Stimulated activated CD4-positive, alpha-beta T cell treated with anti-CD3 and anti-CD28 coated beads, TNF-alpha, amount 100 ng/mL, for 4 hours (primary cell): ENCODE results near the gene RBM20.
A peak's percentile ranks its signal among the peaks of the same experiment; 100 is the strongest.
"Not testable (repeated sequence)": the region's sequence is repeated elsewhere in the genome, so short reads cannot be mapped to it uniquely, and the experiment has no call there.

ENCODE experiments used
- DNase-seq, 3 experiments: peaks; one replicate each; pipeline ENCODE4 v3.0.0-alpha.2; 2020; ENCODE audit warnings: low read depth in 3 of 3

Gene RBM20

DNA sequence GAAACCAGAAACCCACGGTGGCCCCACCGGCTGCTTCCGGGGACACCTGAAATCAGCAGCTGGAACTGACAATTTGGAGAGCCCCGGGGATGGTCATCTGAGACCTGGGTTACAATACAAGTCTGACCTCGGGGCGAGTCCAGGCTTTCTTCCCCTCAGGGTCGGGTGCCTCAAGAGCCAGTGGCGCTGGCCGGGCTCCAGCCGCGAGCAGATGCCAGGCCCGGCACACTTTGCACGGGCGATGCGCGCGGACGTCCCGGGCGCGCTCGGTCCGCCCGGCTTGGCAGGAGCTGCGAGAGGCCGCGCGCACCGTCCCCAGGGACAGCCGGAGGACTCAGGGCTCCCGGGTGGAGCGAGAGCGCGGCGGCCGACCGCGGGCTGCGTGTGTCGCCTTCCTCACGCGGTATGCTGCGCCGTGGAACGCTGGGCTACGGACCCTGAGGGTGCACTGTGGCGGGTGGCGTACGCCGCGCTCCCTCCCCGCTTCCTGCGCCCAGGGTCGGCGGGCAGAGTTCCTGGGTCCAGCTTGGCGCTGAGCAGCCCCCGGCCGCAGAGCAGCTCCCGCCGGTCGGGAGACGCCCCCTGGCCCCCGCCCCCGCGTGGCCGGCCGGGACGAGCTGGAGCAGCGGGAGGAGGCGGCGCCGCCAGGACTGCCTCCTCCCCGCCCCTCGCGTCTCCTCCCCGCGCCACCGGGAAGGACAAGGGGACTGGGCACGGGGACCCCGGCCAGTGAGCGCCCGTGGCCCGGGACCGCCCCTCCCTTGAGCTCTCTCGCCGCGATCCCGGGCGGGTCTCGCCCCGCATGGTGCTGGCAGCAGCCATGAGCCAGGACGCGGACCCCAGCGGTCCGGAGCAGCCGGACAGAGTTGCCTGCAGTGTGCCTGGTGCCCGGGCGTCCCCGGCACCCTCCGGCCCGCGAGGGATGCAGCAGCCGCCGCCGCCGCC lies at the start of gene RBM20:
Gene RBM20, plus strand, starts transcription at position 684 of the 945 bp plus-strand sequence. Its CDS starts 119 bp downstream, at position 803.
- peak in 1 of 3 experiments; percentile 21 for DNase-seq

- DNase-seq = no peak
These were observed 46.7 kb upstream of the RBM20 start for GRCh38 chr10:110597476-110597875.

- DNase-seq = no peak
These were observed 43.5 kb upstream of the RBM20 start for GRCh38 chr10:110600487-110601101.

- DNase-seq = no peak
These were observed 42.6 kb upstream of the RBM20 start for GRCh38 chr10:110601581-110601980.

- DNase-seq = no peak
These were observed 36.0 kb upstream of the RBM20 start for GRCh38 chr10:110608087-110608486.

DNA sequence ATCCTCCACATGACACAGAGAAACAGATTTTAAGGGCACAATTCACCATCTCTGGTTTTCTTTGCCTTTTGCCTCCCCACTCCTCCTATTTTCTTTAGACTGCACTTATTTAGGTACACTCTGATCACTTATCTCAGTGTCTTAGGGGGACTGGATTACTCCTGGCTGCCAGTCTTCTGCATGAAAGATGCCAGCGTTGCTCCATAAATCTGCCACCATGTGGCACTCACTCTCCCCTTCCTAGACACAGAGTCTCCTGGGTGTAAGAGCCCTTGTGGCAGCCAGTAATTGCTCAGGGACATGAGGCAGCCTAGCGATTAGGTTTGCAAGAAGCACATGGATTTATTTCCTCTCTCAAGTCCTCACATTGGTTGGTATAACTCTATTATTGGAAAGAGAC lies 34.5 kb upstream of the RBM20 start:
- DNase-seq = no peak

DNA sequence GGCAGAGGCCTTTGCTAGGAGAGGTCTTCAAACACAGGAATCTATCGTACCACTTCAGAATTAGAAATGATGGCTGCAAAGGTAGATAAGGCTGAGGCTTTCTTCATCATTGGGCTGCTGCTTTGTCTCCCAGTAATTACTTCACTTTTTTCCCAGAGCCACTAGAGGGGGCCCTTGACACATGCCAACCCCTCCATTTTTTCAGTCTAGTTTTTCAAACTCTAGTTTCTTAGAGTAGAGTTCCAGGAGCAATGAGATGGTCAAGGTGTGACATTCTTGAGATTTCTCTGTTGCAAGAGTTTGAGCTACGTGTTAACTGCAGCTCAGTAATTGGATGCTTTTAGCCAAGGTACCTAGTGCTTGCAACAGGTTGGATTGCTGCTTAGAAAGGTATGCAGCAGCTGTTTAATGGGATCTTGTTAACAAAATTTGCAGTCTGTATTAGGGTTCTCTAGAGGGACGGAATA lies 33.8 kb upstream of the RBM20 start:
- DNase-seq = peak in 1 of 3 experiments; percentile 28

DNA sequence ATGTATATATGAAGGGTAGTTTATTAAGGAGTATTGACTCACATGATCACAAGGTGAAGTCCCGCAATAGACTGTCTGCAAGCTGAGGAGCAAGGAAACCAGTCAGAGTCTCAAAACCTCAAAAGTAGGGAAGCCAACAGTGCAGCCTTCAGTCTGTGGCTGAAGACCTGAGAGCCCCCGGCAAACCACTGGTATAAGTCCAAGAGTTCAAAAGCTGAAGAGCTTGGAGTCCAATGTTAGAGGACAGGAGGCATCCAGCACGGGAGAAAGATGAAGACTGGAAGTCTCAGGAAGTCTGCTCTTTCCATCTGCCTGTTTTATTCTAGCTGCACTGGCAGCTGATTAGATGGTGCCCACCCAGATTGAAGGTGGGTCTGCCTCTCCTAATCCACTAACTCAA lies 33.4 kb upstream of the RBM20 start:
- DNase-seq = not testable (repeated sequence)

DNA sequence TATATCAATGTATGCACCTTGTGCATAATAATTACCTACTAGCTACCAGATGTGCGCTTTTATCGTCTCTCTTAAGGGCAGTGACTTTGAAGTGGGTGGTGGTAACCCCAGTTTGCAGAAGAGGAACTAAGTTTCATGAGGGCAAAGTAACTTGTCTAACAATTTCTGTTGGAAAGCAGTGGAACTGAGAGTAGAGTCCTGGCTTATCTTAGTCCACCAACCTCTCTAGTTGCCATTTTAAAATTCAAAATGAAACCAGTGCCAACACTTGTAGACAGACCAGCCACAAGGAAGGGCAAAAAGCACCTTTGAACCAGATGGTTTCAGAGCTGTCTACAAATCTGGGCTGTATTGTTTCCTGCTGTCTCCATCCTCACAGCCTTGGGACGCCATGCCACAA lies 32.0 kb upstream of the RBM20 start:
- no peak for DNase-seq

DNA sequence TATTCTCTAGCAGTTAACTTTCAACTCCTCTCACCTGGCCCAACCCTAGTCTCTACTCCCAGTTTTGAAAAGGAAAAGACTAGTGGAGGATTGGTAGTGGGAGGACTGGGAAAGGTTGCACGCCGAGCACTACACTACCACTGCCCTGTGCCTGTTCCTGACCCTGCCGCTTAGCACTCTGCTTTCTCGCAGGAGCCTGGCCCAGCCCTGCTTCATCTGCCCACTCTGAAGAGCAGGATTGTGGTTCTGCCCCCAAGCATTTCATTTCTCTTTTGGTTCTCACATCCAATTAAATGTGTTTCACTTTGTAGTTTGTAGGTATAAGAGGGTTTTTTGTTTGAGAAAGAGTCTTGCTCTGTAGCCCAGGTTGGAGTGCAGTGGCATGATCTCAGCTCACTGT lies 31.5 kb upstream of the RBM20 start:
- DNase-seq = no peak

DNA sequence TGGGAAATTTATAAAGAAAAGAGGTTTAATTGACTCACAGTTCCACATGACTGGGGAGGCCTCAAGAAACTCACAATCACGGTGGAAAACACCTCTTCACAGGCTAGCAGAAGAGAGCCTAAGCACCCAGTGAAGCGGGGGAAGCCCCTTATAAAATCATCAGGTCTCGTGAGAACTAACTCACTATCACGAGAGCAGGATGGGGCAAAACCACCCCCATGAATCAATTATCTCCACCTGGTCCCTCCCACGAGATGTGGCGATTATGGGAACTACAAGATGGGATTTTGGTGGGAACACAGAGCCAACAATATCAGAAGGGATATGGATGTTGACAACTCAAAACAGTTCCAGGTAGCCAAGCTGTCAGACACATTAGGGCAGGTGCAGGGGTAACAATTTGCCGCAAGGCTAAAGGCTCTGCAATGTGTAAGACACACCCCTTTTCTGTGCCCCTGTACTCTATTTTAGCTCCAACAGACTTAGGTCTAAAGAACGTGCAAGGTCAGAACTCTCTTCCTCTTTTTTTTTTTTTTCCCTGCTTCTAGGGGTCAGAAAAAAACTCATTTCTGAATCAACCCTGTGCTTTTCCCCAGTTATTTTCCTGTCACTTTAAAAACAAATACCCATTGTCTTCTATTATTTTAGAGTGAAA lies 30.7 kb upstream of the RBM20 start:
- no peak for DNase-seq

DNA sequence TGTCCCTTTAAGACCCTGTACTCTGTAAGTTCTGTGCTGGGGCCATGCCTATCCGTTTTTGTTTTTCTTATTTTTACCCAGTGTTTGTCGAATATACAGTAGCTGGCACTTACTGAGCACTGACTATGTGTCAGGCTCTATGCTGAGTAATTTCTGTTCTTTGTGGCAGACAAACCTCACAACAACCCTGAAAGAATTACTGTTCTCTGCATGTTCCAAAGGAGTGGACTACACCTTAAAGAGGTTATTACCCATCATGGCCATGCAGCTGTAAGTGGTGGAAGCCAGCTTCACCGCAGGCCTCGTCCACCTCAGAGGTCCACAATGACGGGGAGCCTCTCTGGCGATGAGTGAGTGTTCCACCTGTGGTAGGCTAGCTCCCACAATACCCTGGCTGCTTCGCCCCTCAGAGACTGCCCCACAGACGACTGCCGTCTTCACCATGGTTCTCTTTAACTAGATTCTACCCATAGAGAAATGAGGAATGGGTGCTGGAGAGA lies 30.1 kb upstream of the RBM20 start:
- no peak for DNase-seq

DNA sequence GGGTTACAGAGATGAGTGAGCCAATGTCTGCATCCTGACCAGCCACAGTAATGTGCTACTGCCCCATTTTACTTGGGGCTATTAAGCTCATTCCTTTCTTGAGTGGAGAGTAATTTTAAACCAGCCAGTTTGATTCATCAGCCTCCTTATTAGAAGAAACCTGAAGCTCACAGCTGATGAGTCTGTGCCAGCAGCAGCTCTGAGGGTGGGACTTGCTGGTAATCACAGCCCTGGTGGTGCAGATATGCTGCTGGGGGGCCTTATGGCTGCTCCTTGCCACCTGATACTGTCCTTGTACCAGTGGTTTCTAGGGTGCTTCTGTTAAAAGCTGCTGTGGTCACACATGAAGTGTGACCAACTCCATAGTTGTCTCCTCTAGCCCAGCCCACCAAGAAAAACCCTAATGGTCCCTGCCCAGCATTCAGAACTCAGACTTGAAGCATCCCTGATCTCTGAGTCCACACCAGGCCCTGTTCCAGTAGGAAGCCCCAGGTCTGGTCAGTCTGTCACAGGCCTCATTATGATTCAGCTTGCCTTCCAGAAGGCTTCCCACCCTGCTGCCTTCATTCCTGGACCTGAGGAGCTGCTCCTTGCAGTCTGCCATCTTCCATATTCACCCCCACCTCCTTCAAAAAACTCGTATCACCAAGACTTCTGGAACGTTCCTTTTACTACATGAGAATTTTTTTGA lies 28.9 kb upstream of the RBM20 start:
- no peak for DNase-seq

DNA sequence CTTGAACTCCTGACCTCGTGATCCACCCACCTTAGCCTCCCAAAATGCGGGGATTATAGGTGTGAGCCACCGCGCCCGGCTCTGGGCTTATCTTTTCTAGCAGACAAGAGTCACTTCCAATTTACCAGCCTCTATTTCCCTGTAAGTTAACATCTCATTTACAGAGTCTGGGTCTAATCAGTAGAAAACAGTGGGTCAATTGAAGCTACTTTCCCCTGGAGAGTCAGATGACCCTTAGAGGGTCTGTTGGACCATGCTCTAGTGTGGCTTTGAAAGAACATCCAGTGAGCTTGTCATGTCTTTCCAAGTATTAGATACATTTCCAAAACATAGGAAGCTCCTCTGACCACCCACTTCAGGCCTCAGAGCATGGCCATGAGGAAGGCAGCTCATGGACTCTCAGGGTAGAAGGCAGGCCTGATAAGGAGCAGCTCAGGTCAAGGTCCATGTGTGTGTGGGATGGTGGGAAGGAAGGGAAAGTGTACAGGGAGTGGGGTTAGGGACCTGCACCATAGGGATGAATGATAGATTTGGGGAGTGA lies 27.6 kb upstream of the RBM20 start:
- DNase-seq = no peak

DNA sequence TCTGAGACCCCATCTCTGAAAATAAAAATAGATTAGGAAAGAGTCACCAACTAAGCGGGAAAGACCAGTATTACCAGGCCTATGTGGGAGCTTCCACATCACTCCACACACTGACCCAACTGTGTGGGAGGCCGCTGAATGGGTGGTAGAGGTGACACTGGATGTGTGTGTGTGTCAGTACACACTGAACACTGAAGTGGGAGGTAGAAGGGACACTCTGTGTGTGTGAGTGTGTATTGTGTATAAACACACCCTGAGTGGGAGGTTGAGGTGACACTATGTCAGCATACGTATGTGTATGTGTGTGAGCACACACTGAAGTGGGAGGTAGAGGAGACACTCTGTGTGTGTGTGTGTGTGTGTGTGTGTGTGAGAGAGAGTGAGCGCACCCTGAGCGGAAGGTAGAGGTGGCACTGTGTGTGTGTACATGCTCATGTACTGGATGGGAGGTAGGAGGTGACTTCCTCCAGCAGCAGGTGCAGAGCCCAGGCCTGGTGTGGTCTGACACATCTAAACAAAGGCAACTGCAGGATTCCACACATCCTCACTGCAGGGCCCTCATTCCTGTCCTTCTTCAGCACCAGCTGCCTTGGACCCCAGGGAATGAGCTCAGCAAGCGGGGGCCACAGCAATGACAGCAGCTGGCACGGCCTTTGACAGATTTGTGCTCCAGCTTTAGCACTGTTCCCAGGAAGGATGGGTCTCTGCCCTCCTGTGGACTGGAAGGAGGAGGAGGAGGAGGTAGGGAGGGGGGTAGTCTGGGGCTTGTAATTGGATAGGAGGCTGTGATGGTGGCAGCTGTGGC lies 26.5 kb upstream of the RBM20 start:
- DNase-seq = no peak

DNA sequence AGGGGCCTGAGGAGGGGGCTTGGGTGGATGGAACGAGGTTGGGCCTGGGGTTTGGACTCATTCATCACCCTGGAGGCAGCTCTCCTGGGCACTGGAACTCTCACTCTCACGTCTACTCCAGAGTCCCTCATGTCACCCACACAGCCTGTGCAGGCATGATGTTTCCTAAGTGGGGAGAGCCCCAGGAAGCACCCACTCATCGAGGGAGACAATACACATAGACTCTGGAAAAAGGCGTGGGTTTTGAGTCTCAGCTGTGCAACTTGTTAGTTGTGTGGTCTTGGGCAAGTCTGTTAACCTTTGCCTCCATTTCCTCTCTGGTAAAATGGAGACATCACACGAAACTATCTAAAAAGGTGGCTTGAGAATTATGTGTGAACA lies 25.9 kb upstream of the RBM20 start:
- no peak for DNase-seq

GRCh38 chr10:110619514-110620397 lies 24.4 kb upstream of the RBM20 start:
- DNase-seq = no peak

- no peak for DNase-seq
These were observed 23.8 kb upstream of the RBM20 start for GRCh38 chr10:110620398-110620719.

DNA sequence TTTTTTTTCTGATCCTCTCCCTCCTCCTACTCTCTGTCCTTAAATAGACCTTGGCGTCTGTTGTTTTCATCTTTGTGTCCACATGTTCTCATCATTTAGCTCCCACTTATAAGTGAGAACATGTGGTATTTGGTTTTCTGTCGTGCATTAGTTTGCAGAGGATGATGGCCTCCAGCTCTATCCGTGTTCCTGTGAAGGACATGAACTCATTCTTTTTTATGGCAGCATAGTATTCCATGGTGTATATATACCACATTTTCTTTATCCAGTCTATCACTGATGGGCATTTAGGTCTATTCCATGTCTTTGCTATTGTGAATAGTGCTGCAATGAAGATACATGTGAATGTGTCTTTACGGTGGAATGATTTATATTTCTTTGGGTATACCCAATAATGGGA lies 20.8 kb upstream of the RBM20 start:
- DNase-seq = not testable (repeated sequence)
